ENCODE data around the gene TDRD12.

DNA sequence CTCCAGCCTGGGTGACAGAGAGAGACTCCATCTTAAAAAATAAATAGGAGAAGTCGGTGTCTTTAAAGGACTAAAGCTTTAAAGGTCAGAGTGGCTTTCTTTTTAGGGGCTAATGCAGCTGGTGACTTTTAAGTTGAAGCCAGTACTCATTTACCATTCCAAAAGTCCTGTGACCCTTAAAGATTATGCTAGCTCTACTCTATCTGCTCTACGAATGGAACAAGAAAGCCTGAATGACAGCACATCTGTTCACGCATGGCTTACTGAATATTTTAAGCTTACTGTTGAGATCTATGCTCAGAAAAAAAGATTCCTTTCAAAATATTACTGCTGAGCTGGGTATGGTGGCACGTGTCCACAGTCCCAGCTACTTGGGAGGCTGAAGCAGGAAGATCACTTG, 16.4 kb downstream of the TDRD12 start:
- TF ChIP-seq, protein P1, sequence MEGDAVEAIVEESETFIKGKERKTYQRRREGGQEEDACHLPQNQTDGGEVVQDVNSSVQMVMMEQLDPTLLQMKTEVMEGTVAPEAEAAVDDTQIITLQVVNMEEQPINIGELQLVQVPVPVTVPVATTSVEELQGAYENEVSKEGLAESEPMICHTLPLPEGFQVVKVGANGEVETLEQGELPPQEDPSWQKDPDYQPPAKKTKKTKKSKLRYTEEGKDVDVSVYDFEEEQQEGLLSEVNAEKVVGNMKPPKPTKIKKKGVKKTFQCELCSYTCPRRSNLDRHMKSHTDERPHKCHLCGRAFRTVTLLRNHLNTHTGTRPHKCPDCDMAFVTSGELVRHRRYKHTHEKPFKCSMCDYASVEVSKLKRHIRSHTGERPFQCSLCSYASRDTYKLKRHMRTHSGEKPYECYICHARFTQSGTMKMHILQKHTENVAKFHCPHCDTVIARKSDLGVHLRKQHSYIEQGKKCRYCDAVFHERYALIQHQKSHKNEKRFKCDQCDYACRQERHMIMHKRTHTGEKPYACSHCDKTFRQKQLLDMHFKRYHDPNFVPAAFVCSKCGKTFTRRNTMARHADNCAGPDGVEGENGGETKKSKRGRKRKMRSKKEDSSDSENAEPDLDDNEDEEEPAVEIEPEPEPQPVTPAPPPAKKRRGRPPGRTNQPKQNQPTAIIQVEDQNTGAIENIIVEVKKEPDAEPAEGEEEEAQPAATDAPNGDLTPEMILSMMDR (IDR thresholded peaks at IDR 0.05; ENCODE audit: low read depth, low read length) = no peak
- no peak for TF ChIP-seq EZH2phosphoT487 (IDR thresholded peaks at IDR 0.05; ENCODE audit: low read depth)
